Measurements from ENCODE around the gene DOC2B. TPM values are rescaled to one million over a fixed set of nuclear protein-coding genes. Genes with fewer than 3 reads are reported as not detected.

The DOC2B gene
- polyA plus RNA-seq, 1 donor, result 4.5 TPM

Other genes starting within 250 kb of the DOC2B start
- not detected for gene SCGB1C2, start 44.1 kb downstream of the DOC2B start, polyA plus RNA-seq (ENCODE audit: insufficient read length)
- gene RPH3AL, start 171.2 kb upstream of the DOC2B start, polyA plus RNA-seq (ENCODE audit: insufficient read length), result 5.4 TPM

Data from forelimb muscle (tissue), 1 donor.